Prostate gland (tissue), 2 donors: ENCODE measurements around the gene RASSF5. TPM values are rescaled to one million over a fixed set of nuclear protein-coding genes. Genes with fewer than 3 reads are reported as not detected.

Source experiments
- DNase-seq: peaks from one replicate; pipeline ENCODE4 v3.0.0-alpha.2; 2019; ENCODE audit warnings: low spot score
- H3K27ac ChIP-seq, 2 donors: fragments of 200-600 bp; sonication (generic); 2 replicates each; pipeline ENCODE4 v1.5.1; 2017 to 2019
- H3K27me3 ChIP-seq: fragments of 200-600 bp; sonication (generic); replicated peaks from 2 replicates; pipeline ENCODE4 v1.5.1; 2019; ENCODE audit not compliant: insufficient read depth
- H3K36me3 ChIP-seq, 2 donors: fragments of 200-600 bp; sonication (generic); 1 replicate in 1 of 2; 2 replicates in 1 of 2; pipeline versions ENCODE4 v1.5.1 to v1.8.1; 2017 to 2019
- H3K4me1 ChIP-seq: fragments of 200-600 bp; sonication (generic); replicated peaks from 2 replicates; pipeline ENCODE4 v1.5.1; 2019
- H3K4me3 ChIP-seq, 2 donors: fragments of 200-600 bp; sonication (generic); 2 replicates each; pipeline ENCODE4 v1.5.1; 2017 to 2019
- H3K9me3 ChIP-seq: fragments of 200-600 bp; sonication (generic); 2 replicates; pipeline ENCODE4 v1.5.1; 2017
- CTCF ChIP-seq, 4 experiments: fragments of 200-600 bp in 2 of 4; fragments of 450-650 bp in 2 of 4; sonication (generic) in 2 of 4; IDR thresholded peaks; 1 replicate in 3 of 4; 2 replicates in 1 of 4; pipeline ENCODE4 v1.5.1; 2016 to 2019; ENCODE audit warnings: antibody characterized with exemption in 4 of 4, mild to moderate bottlenecking in 2 of 4, moderate library complexity in 2 of 4
- POLR2A ChIP-seq: fragments of 450-650 bp; IDR thresholded peaks from one replicate; pipeline ENCODE4 v1.6.1; 2016; ENCODE audit warnings: antibody characterized with exemption, mild to moderate bottlenecking
- POLR2AphosphoS5 ChIP-seq: sonication (generic); formaldehyde crosslinking; IDR thresholded peaks from one replicate; pipeline ENCODE4 v1.6.1; 2017; ENCODE audit warnings: antibody characterized with exemption
- WGBS: methylation state at CpG from one replicate; pipeline ENCODE4 v1.1.5; 2018; 5-methylcytosine and 5-hydroxymethylcytosine counted together
- intact Hi-C: fragments of 100-400 bp; cut with DNase I; formaldehyde crosslinking; loops from one replicate; pipeline ENCODE4 v1.14.2; 2022
- total RNA-seq, 2 donors: library from RNA; depleted of rRNA; stranded (reverse); fragments of >200 nt; gene quantifications; one replicate each; pipeline ENCODE4 v1.1.0, GENCODE V29; 2016

Gene RASSF5
- total RNA-seq, 2 donors from 2014 or later = 22.2 to 42.5 TPM

GRCh38 chr1:206628916-206629315, 121.6 kb downstream of the RASSF5 start:
- H3K27ac ChIP-seq = no peak overlapping the region
- no peak for DNase-seq
- intact Hi-C loops = no loop called here
- H3K27me3 ChIP-seq = no peaks in the 10 kb centered on the region
- H3K4me3 ChIP-seq = no peak overlapping the region
- 75% methylated on average over 1 of the region's 1 CpG for WGBS
- no peak for TF ChIP-seq POLR2AphosphoS5
- TF ChIP-seq CTCF (IDR thresholded peaks at IDR 0.05) = no peak
- no peak for TF ChIP-seq POLR2A
- H3K9me3 ChIP-seq = no peaks in the 10 kb centered on the region
- H3K36me3 ChIP-seq = no peaks in the 10 kb centered on the region
- H3K4me1 ChIP-seq = no peaks in the 10 kb centered on the region

GRCh38 chr1:206631085-206631509, 123.8 kb downstream of the RASSF5 start:
- no peaks in the 10 kb centered on the region for H3K36me3 ChIP-seq
- intact Hi-C loops = loop anchor here (10.0 kb wide), 2 partner anchors 84 to 174 kb away; no protein-coding TSS in a partner anchor
- no peak overlapping the region for H3K27ac ChIP-seq
- WGBS = 25% methylated on average over 4 of the region's 4 CpGs
- no peaks in the 10 kb centered on the region for H3K27me3 ChIP-seq
- TF ChIP-seq CTCF (IDR thresholded peaks at IDR 0.05) (peak in 2 of 4 experiments; percentile 30 to 51), POLR2A (no peak), POLR2AphosphoS5 (peak; percentile 6)
- DNase-seq = no peak
- H3K4me1 ChIP-seq = peaks cover 5% of the 10 kb centered on the region
- H3K4me3 ChIP-seq = no peak overlapping the region
- no peaks in the 10 kb centered on the region for H3K9me3 ChIP-seq

GRCh38 chr1:206633708-206634121, 126.4 kb downstream of the RASSF5 start:
- WGBS = 34% methylated on average over 9 of the region's 9 CpGs
- Histone ChIP-seq H3K9me3 (no peaks in the 10 kb centered on the region), H3K27me3 (no peaks in the 10 kb centered on the region), H3K27ac (no peak overlapping the region), H3K36me3 (no peaks in the 10 kb centered on the region), H3K4me1 (peaks cover 5% of the 10 kb centered on the region), H3K4me3 (no peak overlapping the region)
- DNase-seq = peak; percentile 8
- intact Hi-C loops = loop anchor here (2.0 to 10.0 kb wide), 5 partner anchors 31 to 349 kb away; no protein-coding TSS in a partner anchor
- TF ChIP-seq POLR2AphosphoS5 (no peak), POLR2A (no peak), CTCF (IDR thresholded peaks at IDR 0.05) (no peak)

- DNase-seq = peak; percentile 92
- no peaks in the 10 kb centered on the region for H3K36me3 ChIP-seq
- H3K9me3 ChIP-seq = no peaks in the 10 kb centered on the region
- peak overlapping the region; percentile 80 to 98 for H3K4me3 ChIP-seq
- no peaks in the 10 kb centered on the region for H3K27me3 ChIP-seq
- 10% methylated on average over 26 of the region's 26 CpGs for WGBS
- H3K27ac ChIP-seq = peak overlapping the region; percentile 73 to 79
- H3K4me1 ChIP-seq = peaks cover 5% of the 10 kb centered on the region
- intact Hi-C loops = loop anchor here (2.0 to 10.0 kb wide), 4 partner anchors 30 to 278 kb away; no protein-coding TSS in a partner anchor
- TF ChIP-seq CTCF (IDR thresholded peaks at IDR 0.05) (peak; percentile 58 to 85 (median 82)), POLR2A (no peak), POLR2AphosphoS5 (peak; percentile 47)
Measured at GRCh38 chr1:206634365-206635079, 127.2 kb downstream of the RASSF5 start.
